HG03469 (cell line): ENCODE measurements around the gene CIITA.
A peak's percentile ranks its signal among the peaks of the same experiment; 100 is the strongest.

Source experiments
- ATAC-seq: cut with Tn5 transposase; IDR thresholded peaks from one replicate; pipeline ENCODE4 v1.9.1; 2021; ENCODE audit warnings: mild to moderate bottlenecking, moderate library complexity, moderate number of reproducible peaks; ENCODE audit not compliant: unreplicated experiment

Gene CIITA

DNA sequence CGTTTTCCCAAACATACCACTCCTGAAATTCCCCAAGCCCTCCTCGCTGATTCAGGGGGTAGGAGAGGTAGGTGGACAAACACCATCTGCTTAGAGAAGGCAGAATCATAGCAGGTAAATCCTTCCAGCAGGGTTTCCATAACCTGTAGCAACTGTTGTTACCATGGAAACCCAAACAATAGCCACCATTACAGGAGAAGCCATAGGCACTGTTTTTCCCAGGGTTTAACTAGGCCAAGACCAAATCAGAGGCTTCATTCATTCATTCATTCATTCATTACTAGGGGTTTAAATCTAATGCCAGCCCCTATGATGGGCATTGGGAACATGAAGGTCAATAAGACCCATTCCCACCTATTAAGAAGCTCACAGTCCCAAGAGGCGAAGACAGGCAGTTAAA, 25.5 kb upstream of the CIITA start:
- ATAC-seq: no peak

DNA sequence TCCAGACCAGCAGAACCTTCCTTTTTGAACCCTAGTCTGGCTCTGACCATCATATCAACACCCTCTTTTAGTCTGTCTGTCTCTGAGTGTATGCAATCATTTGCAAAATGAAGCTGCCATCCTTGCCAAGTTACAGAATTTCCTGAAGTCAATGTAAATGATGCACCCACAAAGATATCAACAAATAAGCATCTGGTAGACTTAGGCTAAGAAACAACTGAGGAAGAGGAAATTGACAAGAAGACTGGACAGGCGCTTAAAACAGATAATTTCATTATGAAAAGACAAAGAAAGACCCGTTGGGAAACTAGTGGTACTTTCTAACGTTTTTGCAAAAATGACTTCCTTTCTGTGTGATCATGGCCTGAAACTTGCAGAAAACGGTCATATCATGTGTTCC, 24.7 kb upstream of the CIITA start:
- ATAC-seq: no peak

GRCh38 chr16:10852948-10853347, 24.1 kb upstream of the CIITA start:
- no peak for ATAC-seq

DNA sequence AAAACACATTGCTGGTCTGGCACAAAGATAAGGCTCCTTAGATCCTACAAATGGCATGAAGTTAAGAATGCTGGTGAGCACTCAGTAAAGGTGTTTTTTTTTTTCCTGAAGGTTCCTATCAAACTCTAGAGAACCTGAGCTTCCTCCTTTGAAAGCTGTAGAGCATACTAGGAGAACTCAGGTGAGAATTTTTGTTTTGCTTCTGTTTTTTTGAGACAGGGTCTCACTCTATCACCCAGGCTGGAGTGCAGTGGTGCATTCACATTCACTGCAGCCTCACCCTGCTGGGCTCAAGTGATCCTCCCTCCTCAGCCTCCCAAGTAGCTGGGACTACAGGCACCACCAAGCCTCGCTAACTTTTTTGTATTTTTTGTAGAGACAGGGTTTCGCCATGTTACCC, 21.0 kb upstream of the CIITA start:
- no peak for ATAC-seq

GRCh38 chr16:10858203-10858602, 18.8 kb upstream of the CIITA start:
- no peak for ATAC-seq

DNA sequence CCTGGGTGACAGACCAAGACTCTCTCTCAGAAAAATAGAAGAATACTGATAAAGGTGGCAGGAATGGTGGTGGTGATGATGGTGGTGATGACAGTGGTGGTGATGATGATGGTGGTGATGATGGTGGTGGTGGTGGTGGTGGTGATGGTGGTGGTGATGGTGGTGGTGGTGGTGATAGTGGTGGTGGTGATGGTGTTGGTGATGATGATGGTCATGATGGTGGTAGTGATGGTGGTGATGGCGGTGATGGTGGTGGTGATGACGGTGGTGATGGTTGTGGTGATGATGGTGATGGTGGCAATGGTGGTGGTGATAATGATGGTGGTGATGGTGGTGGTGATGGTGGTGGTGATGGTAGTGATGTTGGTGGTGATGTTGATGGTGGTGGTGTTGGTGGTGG, 18.0 kb upstream of the CIITA start:
- no peak for ATAC-seq

- no peak for ATAC-seq
These were observed 17.3 kb upstream of the CIITA start for GRCh38 chr16:10859658-10860057.

- no peak for ATAC-seq
These were observed 14.6 kb upstream of the CIITA start for GRCh38 chr16:10862438-10862837.

DNA sequence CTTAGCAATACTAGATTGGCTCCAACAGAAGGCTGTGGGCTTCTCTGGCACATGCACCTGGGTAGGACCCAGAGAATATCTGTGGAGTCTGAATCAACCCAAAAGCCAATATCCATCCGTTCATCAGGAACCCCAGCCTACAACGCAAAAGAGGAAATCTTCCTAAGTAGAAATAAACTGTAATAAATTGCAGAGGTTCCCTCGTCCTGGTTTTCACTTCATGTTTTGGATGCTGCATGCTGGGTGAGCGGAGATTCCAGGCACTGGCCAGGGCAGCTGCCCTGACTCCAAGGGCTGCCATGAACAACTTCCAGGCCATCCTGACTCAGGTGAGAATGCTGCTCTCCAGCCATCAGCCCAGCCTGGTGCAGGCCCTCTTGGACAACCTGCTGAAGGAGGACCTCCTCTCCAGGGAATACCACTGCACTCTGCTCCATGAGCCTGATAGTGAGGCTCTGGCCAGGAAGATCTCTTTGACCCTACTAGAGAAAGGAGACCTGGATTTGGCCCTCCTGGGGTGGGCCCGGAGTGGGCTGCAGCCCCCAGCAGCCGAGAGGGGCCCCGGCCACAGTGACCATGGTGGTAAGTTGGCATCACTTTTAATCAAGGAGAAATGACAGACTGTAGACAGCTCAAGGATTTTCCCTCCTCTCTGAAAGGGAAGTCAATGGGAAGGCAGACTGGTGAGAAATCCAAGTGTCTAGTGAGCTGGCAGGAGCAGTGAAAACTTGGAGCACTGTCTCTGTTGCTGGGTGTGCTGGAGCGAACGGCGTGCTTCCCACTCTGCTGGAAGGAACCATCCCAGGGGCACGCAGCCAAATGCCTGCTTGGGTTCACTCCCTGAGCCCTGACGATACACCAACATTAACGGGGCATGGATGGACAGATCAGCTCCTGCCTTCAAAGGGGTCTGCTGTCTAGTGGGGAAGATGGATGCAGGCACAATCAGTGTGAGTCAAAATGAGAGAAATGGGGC, 10.7 kb upstream of the CIITA start:
- ATAC-seq: no peak

DNA sequence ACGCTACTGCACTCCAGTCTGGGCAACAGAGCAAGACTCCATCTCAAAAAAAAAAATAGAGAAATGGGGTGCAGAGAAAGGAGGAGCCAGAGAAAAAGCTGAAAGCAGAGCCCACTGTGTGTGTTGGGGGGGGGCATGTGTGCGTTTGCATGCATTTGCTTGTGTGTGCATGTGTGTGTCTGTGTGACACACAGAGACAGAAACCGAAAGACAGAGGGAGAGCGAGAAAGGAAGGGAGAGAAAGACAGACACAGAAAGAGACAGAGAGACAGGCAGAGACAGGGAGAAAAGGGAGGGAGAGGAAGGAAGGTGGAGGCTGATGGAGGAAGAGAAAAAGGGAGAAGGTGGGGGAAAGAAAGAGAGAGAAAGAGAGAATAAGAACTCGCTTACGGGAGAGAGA, 9.8 kb upstream of the CIITA start:
- no peak for ATAC-seq

DNA sequence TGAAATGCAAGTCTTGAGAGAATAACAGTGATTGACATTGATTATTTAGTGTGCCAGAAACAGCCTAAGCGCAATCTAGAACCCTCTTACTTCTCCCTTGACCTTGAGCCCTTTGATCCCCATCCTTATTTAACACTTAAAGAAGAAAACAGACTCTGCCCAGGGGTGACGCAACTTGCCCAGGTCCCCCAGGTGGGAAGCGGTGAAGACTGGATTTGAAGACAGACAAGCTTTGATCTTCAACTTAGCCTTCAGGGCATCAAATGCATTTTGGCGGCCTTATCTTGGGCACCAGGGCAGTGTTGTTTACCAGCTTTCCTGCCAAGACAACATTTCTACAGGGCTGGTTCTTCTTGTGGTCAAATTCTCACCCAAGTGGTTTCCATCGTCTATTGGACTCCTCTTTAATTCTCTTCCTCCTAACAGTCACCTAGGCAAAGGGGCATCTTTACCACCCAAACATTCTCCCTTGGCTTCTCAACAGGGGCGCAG, 8.9 kb upstream of the CIITA start:
- ATAC-seq: no peak

DNA sequence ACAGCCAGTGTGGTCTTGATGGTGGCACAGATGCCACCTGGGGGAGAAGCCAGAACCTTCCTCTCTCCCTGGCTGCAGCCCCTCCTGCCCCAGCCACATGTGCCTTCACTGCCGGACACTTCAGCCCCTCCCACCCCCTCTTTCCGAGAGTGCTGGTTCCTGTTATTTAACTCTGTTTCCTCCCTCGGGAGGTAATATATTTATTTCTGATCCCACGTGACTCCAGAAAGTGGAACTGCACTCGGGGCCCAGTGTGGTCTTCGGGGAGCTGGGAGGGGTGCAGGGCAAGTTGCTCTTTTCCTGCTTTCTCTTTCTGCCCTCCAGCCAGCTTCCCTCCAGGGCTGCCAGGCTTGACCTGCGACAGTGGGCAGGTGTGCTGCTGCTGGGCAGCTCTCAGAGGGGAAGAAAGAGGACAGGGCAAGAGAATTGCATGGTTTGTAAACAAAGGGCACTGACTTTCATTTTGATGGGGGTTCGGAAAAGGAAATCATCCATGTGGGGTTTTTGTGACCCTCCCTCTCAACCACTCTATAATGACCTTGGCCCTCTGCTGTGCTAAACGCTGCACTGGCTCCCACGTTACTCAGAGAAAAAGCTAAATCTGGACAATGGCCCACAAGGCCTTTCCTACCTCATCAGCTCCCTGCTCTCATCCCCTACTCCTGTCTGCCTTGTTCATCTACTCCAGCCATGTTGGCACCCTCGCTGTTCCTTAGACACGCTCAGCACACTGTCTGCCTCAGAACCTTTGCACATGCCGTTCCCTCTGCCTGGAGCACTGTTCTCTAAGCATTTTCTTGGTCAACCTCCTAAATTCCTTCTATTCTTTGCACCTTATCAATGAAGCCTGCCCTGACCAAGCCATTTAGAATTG, 8.2 kb upstream of the CIITA start:
- ATAC-seq: no peak

GRCh38 chr16:10870137-10870776, 6.7 kb upstream of the CIITA start:
- ATAC-seq: no peak

DNA sequence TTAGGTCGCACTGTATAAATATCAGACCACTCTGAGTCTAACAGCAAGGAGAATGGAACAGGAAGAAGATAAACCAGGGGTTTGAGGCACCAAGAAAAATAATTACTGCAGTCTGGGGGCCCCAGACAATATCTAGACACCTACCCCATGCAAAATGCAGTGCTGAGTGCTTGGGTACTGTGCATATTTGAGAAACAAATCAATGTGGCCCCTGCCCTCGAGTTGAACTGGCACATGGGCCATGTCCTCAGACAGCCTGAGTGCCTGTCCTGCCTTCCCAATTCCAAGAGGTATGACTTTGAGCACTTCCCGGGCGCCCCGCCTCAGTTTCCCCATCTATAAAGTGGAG, 6.2 kb upstream of the CIITA start:
- ATAC-seq: no peak

DNA sequence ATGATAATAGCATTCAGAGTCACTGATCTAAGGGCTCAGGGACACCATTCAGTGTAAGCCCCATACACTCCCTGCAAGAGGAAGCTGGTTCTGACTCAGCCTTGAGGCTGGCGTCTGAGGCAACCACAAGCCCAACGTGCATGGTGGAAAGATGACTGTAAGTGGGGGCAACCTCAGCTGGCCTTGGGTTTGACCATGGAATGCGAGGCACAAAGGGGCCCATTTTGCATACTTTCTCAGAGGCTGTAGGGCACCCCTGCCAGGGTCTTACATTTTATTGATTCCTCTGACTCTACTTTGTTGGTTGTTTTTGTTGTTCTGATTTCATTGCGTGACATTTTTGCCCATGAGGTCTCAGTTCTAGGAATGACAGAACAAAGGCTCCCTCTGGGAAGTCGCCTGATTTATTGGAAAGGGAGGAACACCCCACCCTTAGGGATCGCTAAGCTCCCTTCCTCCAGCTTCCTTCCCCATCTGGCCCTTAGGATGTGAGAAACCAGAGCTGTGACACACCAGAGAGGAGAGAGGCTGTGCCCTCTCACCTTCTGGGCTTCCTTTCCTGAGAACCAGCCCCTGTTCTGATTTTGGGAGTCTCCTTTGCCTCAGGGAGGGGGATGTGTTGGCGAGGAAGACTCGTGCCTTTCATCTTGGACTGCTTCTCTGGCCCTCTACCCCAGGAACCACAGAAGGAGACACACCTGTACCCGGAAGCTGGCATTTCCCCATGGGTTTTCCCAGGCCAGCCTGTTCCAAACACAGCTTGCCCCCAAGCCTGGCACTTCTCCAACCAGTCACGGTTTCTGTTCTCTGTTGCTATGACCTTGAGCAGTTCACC, 5.6 kb upstream of the CIITA start:
- peak; percentile 60 for ATAC-seq

- ATAC-seq: no peak
These were observed 687 bp upstream of the CIITA start for GRCh38 chr16:10876315-10876714.

DNA sequence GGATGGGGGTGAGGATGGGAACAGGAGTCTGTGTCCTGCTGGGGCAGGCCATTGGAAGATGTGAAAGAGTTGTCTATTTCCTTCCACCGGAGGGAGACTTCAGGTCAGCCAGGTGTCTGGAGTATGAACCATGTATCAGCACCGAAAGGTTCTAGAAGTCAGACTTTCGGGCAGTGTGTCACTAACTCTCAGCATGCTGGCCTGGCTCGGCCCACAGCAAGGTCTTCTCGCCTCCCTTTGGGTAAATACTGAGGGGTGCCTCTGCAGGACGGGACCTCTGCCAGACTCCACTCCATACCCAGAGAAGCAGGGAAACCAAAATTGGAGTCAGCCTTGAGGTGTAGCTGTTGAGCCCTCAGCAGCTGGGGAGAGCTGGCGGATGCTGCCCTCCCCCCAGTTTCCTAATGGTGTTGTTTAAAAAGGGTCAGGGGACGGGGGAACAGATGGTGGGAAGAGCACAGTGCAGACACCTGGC, 507 bp downstream of the CIITA start:
- no peak for ATAC-seq

DNA sequence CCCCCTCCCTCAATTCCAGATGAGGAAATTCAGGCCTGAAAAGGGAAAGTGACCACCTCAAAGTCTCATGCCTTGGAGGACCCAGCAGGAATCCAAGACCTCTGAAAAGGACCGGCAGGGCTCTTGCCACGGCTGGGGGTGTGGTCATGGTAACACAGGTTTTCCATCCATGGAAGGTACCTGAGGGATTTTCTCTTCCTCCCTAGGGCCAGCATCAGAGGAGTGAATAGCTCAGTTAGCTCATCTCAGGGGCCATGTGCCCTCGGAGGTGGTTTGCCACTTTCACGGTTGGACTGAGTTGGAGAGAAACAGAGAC, 1.3 kb downstream of the CIITA start:
- no peak for ATAC-seq

DNA sequence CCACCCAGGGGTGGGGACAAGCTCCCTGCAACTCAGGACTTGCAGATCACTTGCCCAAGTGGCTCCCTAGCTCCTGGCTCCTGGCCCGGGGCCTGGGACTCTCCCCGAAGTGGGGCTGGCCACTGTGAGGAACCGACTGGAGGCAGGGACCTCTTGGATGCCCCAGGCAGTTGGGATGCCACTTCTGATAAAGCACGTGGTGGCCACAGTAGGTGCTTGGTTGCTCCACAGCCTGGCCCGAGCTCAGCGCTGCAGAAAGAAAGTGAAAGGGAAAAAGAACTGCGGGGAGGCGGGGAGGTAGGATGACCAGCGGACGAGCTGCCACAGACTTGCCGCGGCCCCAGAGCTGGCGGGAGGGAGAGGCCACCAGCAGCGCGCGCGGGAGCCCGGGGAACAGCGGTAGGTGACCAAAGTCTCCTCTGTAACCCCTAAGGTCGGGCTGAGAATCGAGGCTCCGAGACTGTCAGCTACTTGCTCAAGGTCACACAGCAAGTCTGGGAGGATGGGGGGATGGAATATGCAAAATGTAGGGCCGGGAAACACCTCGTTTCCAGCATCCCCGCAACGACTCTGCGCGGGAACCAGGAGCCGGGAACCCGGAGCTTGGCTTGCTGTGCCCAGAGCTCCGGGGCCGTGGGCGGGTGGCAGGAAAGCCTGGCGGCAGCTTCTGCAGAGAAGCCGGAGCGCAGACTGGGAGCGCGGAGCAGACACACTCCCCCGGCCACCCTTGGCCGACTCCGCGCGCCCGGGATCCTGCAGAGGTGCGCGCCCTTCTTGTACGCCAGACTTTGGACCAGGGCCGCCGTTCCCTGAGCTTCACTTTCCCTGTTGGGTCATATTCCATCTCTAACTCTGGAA, 1.9 kb downstream of the CIITA start:
- no peak for ATAC-seq
